Stimulated activated CD4-positive, alpha-beta T cell treated with anti-CD3 and anti-CD28 coated beads, Interleukin-15, amount 100 ng/mL, for 48 hours (primary cell): ENCODE data around the gene OTOP1.
A peak's percentile ranks its signal among the peaks of the same experiment; 100 is the strongest.
"Not testable (repeated sequence)": the region's sequence is repeated elsewhere in the genome, so short reads cannot be mapped to it uniquely, and the experiment has no call there.

Experiments used
- DNase-seq, 2 donors: peaks; one replicate each; pipeline ENCODE4 v3.0.0-alpha.2; 2020; ENCODE audit warnings: low read depth in 2 of 2

The OTOP1 gene

DNA sequence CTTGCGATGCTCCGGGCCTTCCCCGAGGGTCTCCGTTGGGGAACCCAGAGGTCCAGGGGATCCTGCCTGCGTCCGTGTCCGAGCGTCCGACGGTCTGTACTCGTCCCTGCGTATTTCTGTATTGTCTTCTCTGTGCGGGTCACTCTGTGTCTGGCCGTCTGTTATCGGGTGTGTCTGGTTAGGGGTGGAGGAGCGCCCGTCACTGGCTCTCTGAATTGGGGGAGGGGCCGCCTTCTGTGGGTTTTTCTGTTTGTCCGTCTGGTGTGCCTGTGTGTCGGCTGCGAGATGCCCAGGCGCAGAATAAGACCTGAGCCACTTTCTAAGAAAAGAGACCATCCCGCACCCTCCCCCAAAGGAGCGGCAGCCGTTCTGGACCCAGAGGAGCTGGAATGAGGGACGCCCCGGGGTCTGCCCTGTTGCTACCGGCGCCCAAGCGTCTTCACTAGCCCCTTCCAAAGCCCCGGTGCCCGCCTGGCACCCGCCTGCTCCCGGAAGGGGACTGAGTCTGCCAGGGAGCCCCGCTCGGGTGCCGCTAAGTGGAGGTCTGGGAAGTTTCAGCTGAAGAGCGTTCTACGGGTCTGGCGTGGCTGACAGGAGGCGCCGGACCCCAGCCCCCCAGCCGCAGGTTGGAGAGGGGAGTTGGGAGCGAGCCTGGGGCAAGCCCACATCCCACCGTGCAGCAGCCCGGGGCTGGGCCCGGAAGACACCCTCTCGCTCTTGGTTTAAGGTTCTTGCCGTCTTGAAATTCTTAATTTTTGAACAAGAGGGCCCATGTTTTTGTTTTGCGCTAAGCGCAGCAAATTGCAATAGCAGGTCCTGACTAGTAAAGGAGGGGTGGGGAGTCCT is 1.0 kb upstream of the OTOP1 start:
- DNase-seq, result no peak

DNA sequence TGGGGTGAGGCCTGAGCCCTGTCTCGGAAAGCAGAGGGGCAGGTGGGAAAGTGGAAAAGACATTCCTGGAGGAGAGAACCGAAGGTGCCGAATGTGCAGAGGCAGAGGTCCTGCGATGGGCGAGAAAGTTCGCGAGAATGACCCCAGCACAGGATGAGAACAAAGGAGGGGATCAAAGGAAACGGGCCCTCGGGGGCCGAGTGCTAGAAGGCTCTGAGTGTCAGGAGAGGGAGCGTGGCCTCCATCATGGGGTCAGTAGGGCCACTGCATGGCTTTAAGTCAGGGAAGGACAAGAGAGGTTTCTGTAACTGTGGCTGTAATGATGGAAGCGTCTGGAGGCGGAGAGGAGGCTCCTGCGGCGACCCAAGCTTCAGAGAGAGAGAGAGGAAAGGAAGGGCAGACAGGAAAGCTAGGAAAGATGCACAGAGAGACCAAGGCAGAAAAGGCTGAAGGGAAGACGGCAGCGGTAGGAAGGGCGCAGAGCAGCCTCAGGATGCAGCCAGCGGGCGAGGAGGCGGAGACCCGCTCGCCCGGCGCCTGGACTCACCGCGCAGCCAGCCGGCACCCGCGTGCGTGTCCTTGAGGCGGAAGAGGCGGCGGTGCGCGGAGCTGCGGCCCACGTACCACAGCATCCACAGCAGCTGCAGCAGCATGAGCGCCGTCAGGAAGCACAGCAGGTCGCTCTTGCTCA is 669 bp downstream of the OTOP1 start:
- DNase-seq, result no peak

DNA sequence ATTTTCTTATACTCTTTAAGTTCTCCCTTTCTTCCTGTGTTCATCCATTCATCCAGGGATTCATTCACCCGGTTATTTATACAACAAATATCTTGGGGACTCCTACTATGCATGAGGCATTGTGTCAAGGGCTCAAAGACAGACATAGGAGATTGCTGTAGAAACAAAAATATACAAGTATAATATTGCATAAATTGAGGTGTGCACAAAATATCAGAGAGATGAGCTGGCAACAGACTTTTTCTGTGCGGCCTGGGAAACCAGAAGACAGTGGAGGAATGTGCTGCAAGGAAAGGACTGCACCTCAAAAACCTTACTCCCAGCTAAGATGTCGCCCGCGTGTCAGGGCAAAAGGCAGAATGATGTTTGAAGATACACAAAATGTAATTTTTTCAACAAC is 9.6 kb downstream of the OTOP1 start:
- DNase-seq, result no peak

DNA sequence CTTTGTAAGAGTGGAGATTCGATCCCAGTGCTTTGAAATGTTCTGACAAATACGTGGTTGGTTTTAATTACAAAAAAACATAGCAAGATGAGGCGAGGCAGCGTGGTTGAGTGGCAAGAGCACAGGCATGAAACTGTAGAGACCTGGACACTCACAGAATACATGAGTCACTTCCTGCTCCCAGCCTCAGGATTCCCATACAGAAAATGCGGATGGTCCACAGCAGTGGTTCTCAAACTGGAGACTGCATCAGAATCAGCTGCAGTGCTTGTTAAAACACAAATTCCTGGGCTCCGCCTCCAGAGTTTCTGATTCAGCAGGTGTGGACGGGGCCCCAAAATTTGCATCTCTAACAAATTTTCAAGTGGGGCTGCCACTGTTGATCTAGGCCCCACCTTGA is 10.1 kb downstream of the OTOP1 start:
- DNase-seq, result no peak

DNA sequence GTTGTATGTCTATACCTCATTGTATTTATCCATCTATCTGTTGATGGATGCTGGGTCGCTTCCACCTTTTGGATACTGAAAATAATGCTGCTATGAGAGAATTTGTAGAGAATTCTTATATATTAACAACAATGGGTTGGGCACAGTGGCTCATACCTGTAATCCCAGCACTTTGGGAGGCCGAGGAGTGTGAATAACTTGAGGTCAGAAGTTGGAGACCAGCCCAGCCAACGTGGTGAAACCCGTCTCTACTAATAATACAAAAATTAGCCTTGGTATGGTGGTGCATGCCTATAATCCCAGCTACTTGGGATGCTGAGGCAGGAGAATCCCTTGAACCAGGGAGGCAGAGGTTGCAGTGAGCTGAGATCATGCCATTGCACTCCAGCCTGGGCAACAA is 13.1 kb downstream of the OTOP1 start:
- not testable (repeated sequence) for DNase-seq

DNA sequence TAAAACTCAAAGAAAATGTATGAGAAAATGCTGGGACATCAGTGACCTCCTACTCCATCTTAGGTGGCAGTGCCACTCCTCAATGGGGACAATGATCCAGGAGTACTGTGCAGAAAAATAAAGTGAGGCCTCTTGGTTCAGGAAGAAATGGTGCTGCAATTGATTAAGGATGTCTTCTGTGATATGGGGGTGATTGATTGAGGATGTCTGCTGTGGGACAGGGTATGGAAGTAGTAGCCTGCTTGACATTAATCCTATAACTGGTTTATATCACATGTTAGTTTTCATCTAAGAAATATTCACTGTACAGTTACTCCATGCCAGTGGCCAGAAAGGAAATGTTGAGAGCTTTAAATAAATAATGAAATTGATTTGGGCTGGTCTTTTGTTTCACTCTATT is 20.5 kb downstream of the OTOP1 start:
- DNase-seq, result no peak

DNA sequence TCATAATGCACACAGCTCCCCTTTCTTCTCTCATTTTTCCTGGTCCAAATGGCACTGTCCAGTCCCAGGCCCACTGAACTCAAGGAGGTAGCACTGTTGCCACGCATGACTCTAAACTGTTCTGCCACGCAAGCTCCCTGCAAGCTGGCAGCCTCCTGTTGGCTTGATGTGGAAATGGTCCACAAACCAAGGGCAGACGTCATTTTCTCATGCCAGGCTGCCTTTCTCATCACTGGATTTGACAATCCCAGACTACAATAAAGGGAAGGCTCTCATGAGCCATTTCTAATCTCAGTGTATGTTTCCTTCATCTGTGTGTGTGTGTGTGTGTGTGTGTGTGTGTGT is 22.4 kb downstream of the OTOP1 start:
- no peak for DNase-seq

DNA sequence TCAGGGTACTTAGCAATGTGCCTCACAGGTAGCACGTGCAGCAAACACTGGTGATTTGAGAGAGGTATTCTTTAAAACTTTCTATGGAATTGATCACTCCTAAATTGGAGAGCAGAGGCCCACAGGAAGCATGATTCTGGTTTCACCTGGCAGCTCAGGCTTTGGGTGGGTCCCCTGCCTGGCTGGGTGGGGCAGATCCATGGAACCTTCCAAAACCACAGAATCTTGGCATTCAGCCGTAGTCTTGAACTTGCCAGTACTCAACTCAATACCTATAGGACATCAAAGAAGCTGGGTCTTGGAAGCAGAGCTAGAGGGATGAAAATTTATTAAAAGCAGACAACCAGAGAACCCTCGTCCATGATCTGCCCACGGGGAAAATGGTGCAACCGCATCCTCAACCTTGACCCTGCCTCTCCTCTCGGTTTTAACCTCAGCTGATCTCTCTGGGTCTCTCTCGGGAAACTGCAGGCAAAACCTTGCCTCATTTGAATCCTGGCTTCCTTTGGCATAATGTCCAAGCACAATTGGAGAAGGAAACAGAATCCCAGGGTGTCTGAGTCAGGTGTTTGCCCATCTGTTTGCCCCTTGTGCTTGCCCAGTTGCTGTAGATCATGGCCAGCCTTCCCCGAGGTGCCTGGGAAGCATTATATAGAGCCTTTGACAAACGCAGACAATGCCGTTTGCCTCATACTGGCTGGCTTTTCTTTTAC is 22.9 kb downstream of the OTOP1 start:
- no peak for DNase-seq

DNA sequence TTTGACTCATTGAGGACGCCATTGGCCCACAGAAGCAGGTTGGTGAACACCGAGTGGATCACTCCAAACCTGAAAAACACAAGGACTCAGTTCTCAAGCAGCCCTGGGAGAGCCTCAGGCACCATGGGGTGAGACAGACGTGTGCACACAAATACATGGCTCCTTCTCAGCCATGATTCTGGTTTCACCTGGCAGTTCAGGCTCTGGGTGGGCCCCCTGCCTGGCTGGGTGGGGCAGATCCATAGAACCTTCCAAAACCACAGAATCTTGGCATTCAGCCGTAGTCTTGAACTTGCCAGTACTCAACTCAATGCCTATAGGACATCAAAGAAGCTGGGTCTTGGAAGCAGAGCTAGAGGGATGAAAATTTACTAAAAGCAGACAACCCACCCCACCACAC is 24.2 kb downstream of the OTOP1 start:
- no peak for DNase-seq

DNA sequence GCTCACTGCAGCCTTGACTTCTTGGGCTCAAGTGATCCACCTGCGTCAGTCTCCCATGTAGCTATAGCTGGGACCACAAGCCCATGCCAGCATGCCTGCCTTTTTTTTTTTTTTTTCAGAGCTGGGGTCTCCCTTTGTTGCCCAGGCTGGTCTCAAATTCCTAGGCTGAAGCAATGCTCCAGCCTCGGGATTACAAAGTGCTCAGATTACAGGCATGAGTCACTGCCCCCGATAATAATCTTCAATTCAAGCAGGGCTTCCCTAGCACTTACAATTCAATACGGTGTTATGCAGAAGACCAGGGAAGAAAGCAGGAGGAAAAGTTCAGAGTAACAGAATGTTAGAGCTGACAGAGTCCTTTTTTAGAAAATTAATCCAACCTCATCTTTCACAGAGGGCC is 26.1 kb downstream of the OTOP1 start:
- no peak for DNase-seq

DNA sequence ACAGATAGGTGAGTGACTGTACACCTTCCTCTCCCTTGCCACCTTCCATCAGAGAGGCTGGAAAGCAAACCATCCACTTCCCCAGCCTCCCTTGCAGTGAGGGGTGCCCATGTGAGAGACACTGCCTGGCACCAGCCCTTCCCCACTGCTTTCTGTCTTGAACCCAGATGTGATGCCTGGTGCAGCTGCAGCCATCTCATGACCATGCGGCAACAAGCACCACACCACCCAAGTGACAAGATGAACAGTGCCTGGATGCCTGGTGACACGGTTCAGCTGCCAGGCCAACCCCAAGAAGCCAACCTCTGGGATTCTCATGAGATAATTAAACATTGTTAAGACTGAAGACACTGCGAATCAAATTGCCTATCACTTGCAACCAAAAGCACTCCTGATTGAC is 31.4 kb downstream of the OTOP1 start:
- DNase-seq, result no peak

DNA sequence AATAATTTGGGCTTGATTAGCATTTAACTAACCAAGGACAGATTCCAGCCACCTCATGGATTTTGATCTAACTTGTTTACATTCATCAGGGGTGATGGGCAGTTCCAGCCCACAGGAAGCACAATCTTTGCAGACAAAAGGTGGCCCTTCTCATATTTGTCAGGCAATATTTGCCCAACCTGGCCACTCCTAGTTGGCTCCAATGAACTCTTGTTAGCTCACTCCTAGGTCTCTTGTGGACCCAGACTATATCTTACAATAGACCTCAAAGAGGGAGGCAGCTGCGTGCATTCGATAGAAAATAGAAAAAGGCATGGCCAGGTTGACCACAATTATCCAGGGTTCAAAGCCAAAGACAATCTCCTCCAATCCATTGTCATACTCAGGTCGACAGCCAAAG is 38.2 kb downstream of the OTOP1 start:
- not testable (repeated sequence) for DNase-seq

DNA sequence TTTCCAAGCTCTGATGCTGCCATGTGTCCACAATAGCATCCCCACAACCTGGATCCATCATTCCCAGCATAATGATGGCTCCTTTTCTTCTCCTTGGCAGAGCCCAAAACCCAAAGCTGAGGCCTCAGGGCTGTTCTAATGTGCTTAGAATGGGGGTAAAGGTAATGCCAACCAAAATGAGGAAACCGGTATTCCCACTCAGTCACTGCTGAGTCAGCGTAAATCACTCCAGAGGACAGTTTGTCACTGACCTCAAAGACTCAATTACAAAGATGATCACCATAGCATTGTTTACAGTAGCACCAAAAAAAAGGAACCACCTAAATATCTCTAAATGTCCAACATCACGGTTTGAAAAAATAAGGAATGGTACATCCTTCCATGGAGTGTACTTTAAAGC is 41.2 kb downstream of the OTOP1 start:
- no peak for DNase-seq

DNA sequence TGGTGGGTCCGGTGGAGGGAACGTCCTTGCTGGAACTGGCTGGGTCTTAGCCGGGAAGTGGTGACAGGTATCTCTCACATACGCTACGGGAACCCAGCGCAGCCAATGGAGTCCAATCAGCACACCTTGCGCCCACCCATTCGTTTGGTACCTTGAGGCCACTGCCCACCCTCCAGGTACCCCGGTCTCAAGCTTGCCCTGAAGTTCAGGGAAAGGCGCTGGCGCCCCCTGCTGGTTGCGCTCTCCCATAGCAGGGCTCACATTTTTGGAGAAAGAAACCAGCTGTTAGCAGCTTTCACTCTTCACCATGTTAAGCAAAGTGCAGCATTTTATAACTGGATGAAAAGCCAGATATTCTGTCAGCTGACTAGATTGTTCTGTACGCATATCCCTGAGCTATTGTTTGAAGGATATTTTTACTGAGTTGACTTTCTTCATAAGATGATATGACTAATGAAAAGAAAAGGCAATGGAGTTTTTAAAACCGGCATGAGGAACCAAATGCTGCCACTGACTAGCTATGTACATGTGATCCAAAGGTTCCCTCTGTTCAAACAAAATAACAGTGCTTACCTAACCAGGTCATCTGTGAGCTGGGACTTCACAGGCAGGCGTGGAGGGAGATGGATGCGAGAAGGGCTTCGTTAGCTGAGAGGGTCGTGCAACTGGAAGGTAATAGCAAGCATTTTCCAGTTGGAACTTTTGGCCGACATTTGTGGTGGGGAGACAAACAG is 43.7 kb downstream of the OTOP1 start:
- DNase-seq, result peak in 1 of 2 donors; percentile 7

DNA sequence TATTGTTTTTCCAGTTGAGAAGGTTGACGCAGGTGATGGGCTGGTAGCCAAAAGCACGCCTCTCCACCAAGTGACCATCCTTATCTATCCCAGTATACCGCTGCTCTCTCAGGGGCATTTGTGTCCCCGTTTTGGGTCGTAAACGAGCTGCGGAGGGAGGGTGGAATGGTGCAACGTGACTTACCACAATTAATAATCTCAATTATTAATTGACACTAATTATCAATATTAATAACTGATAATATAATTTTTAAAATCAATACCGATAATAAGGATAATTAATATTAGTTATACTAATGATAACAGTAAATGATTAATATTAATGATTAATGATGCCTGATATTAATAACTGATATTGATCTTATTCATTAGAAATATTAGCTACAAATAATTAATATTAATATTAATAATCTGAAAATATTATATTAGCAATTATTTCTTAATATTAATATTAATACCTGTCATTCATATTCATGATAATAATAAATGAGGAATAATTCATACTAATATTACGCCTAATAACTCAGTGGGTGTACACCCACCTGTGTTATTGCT is 56.1 kb downstream of the OTOP1 start:
- no peak for DNase-seq

DNA sequence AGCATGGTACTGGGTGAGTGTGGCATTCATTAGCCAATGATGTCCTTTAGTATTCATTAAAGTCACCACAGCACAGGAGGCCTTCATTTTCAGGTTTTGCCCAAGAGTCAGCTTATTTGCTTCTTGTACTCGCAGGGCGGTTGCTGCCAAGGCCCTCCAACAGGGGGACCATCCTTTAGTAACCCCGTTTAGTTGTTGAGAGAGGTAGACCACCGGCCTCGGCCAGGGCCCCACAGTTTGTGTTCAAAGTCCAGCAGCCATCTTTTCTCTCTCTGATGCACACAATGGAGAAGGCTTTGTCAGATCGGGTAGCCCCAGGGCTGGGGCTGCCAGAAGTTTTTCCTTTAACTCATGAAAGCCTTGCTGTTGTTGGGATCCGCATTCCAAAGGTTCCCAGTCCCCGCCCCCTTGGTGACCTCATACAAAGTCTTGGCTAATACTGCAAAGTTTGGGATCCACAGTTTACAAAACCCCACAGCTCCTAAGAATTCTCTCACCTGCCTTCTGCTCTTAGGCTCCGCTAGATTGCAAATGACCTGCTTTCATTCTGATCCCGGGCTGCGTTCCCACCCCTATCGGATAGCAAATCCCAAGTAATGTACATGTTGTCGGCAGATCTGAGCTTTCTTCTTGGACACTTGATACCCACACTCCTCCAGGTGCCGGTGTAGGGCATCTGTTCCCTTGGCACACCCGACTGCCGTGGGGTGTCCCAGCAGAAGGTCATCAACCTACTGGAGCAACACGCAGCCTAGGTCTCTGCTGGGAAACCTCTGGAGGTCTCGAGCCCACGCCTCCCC is 58.5 kb downstream of the OTOP1 start:
- DNase-seq, result not testable (repeated sequence)

DNA sequence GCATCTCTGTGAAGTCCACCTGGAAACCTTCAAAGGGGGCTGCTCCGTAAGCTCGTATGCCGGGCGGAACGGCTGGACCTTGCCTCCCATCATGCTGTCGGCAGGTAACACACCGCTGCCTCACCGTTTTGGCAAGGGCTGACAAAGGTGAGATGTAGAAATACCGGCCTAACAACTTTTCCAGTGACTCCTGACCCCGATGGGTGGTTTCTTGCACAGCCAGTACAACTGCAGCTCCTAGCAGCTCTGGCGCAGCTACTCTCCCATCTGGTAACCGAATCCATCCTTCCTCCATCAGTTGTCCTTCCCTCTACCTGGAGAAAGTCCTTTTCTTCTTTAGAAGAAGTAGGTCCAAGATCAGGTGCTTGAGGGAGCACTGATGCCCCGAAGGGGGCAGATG is 59.7 kb downstream of the OTOP1 start:
- DNase-seq, result not testable (repeated sequence)

DNA sequence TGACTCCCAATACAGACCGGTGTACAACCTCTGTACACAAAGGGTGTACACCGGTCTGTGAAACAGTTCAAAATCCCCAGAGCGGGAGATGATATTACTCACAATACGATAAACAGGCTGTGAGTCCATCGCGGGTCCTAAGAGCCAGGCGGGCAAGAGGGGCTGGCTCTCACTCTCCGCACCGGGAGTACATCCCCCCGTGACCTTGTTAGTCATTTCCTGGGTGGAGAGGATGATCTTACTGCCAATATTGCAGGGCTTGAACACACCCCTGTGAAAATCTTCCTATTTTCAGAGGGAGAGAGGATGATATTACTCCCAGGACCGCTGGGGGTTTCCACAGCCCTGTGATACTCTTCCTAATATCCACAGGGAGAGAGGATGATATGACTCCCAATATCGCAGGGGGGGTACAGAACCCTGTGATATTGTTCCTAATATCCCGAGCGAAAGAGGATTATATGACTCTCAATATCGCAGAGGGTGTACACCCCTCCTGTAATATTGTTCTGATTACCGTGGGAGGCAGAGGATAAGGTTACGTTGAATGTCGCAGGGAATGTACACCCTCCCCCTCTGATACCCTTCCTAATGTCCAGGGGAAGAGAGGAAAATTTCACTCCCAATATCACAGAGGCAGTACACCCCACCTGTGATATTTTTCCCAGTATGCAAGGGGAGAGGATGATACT is 60.9 kb downstream of the OTOP1 start:
- not testable (repeated sequence) for DNase-seq

DNA sequence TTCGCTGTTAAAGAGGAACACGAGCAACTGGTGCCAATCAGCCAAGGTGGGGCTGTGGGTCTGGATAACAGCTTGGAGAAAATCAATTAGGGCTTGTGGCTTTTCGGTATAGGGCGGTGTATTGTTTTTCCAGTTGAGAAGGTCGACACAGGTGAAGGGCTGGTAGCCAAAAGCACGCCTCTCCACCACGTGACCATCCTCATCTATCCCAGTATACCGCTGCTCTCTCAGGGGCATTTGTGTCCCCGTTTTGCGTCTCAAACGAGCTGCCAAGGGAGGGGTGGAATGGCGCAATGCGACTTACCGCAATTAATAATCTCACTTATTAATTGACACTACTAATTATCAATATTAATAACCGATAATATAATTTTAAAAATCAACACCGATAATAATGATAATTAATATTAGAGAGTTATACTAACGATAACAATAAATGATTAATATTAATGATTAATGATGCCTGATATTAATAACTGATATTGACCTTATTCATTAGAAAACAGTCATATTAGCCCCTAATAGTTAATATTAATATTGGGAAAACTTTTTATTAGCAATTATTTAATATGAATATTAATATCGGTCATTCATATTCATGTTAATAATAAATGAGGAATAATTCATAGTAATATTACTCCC is 62.1 kb downstream of the OTOP1 start:
- not testable (repeated sequence) for DNase-seq

DNA sequence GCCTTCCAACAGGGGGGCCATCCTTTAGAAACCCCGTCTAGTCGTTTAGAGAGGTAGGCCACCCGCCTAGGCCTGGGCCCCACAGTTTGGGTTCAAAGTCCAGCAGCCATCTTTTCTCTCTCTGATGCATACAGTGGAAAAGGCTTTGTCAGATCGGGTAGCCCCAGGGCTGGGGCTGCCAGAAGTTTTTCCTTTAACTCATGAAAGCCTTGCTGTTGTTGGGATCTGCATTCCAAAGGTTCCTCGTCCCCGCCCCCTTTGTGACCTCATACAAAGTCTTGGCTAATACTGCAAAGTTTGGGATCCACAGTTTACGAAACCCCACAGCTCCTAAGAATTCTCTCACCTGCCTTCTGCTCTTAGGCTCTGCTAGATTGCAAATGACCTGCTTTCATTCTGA is 64.5 kb downstream of the OTOP1 start:
- DNase-seq, result not testable (repeated sequence)
